ENCODE measurements around the gene RAMP3. TPM values are rescaled to one million over a fixed set of nuclear protein-coding genes. Genes with fewer than 3 reads are reported as not detected.

RAMP3 gene
- polyA plus RNA-seq, 1 donor (not counting 4 experiments of a cell fraction or from before 2014, with no cell fraction given): not detected

GRCh38 chr7:45126920-45127319, 30.7 kb upstream of the RAMP3 start:
- H3K9ac ChIP-seq (ENCODE audit: control insufficient read depth, extremely low read depth, insufficient read depth, low read length): no peak overlapping the region
- H4K20me1 ChIP-seq (ENCODE audit: control insufficient read depth, extremely low read depth, insufficient read depth, low read length): no peaks in the 10 kb centered on the region
- no peaks in the 10 kb centered on the region for H3K36me3 ChIP-seq (ENCODE audit: control insufficient read depth in 2 of 2, extremely low read depth in 1 of 2, insufficient read depth in 2 of 2, low read length in 2 of 2)
- FAIRE-seq (no peak), DNase-seq (ENCODE audit: low read depth, low spot score) (no peak)
- dilution Hi-C loops (cut with MboI; ENCODE audit: extremely low pct_ligation_motif_present, low sequenced_read_pairs): no loop called here
- no peaks in the 10 kb centered on the region for H3K9me3 ChIP-seq (ENCODE audit: control insufficient read depth, low read depth, low read length)
- H3K9me1 ChIP-seq (ENCODE audit: control insufficient read depth, extremely low read depth, insufficient read depth, low read length): no peaks in the 10 kb centered on the region
- peaks cover 5% of the 10 kb centered on the region for H3K27me3 ChIP-seq (ENCODE audit: control insufficient read depth, extremely low read depth, insufficient read depth, low read length)
- H2AFZ ChIP-seq (ENCODE audit: control insufficient read depth, low read length): no peak overlapping the region
- H3K4me3 ChIP-seq (ENCODE audit: control insufficient read depth in 2 of 3, extremely low read depth in 1 of 3, insufficient read depth in 2 of 3, low read depth in 1 of 3, low read length in 3 of 3): no peak overlapping the region
- TF ChIP-seq CTCF (optimal IDR thresholded peaks at IDR 0.05 in 1 of 3, IDR thresholded peaks at IDR 0.05 in 1 of 3, conservative IDR thresholded peaks at IDR 0.05 in 1 of 3; ENCODE audit: extremely low read depth in 1 of 3, insufficient read depth in 2 of 3, low read length in 3 of 3) (no peak), EZH2 (IDR thresholded peaks at IDR 0.05; ENCODE audit: low read length) (no peak)
- H3K4me1 ChIP-seq (ENCODE audit: control insufficient read depth, extremely low read depth, insufficient read depth, low read length): no peaks in the 10 kb centered on the region
- no peaks in the 10 kb centered on the region for H3K79me2 ChIP-seq (ENCODE audit: control insufficient read depth, insufficient read depth, low read length)
- no peak overlapping the region for H3K4me2 ChIP-seq (ENCODE audit: control insufficient read depth, extremely low read depth, insufficient read depth, low read depth, low read length)
- no peak overlapping the region for H3K27ac ChIP-seq (ENCODE audit: control insufficient read depth, insufficient read depth, low read length)

- DNase-seq (ENCODE audit: low read depth, low spot score) (no peak), FAIRE-seq (no peak)
- Histone ChIP-seq H3K79me2 (ENCODE audit: control insufficient read depth, insufficient read depth, low read length) (no peaks in the 10 kb centered on the region), H3K4me1 (ENCODE audit: control insufficient read depth, extremely low read depth, insufficient read depth, low read length) (no peaks in the 10 kb centered on the region), H3K27ac (ENCODE audit: control insufficient read depth, insufficient read depth, low read length) (no peak overlapping the region), H2AFZ (ENCODE audit: control insufficient read depth, low read length) (no peak overlapping the region), H3K9me3 (ENCODE audit: control insufficient read depth, low read depth, low read length) (no peaks in the 10 kb centered on the region), H3K27me3 (ENCODE audit: control insufficient read depth, extremely low read depth, insufficient read depth, low read length) (peaks cover 5% of the 10 kb centered on the region), H3K9ac (ENCODE audit: control insufficient read depth, extremely low read depth, insufficient read depth, low read length) (no peak overlapping the region), H4K20me1 (ENCODE audit: control insufficient read depth, extremely low read depth, insufficient read depth, low read length) (no peaks in the 10 kb centered on the region), H3K4me2 (ENCODE audit: control insufficient read depth, extremely low read depth, insufficient read depth, low read depth, low read length) (no peak overlapping the region), H3K36me3 (ENCODE audit: control insufficient read depth in 2 of 2, extremely low read depth in 1 of 2, insufficient read depth in 2 of 2, low read length in 2 of 2) (no peaks in the 10 kb centered on the region), H3K4me3 (ENCODE audit: control insufficient read depth in 2 of 3, extremely low read depth in 1 of 3, insufficient read depth in 2 of 3, low read depth in 1 of 3, low read length in 3 of 3) (no peak overlapping the region), H3K9me1 (ENCODE audit: control insufficient read depth, extremely low read depth, insufficient read depth, low read length) (no peaks in the 10 kb centered on the region)
- dilution Hi-C loops (cut with MboI; ENCODE audit: extremely low pct_ligation_motif_present, low sequenced_read_pairs): no loop called here
- TF ChIP-seq EZH2 (IDR thresholded peaks at IDR 0.05; ENCODE audit: low read length): no peak
- peak in 1 of 3 experiments; percentile 8 for TF ChIP-seq CTCF (optimal IDR thresholded peaks at IDR 0.05 in 1 of 3, IDR thresholded peaks at IDR 0.05 in 1 of 3, conservative IDR thresholded peaks at IDR 0.05 in 1 of 3; ENCODE audit: extremely low read depth in 1 of 3, insufficient read depth in 2 of 3, low read length in 3 of 3)
Measured at GRCh38 chr7:45129181-45129800, 28.3 kb upstream of the RAMP3 start.

Data from keratinocyte (primary cell).